AG09309 (cell line): ENCODE data around the gene RBMXL3.

Source experiments
- DNase-seq: peaks from one replicate; pipeline ENCODE4 v3.0.0-alpha.2; 2010; ENCODE audit warnings: low read depth
- H3K4me3 ChIP-seq: 2 replicates; pipeline ENCODE4 v1.5.1; 2011; ENCODE audit warnings: mild to moderate bottlenecking, low read depth, low read length, moderate library complexity; ENCODE audit not compliant: control insufficient read depth
- TF ChIP-seq, protein P1 (sequence below): IDR thresholded peaks from 2 replicates; pipeline ENCODE4 v1.5.1; 2011; ENCODE audit warnings: mild to moderate bottlenecking, low read depth, low read length, inconsistent platforms; ENCODE audit not compliant: insufficient read depth, control insufficient read depth; ENCODE audit errors: missing control alignments

The RBMXL3 gene

DNA sequence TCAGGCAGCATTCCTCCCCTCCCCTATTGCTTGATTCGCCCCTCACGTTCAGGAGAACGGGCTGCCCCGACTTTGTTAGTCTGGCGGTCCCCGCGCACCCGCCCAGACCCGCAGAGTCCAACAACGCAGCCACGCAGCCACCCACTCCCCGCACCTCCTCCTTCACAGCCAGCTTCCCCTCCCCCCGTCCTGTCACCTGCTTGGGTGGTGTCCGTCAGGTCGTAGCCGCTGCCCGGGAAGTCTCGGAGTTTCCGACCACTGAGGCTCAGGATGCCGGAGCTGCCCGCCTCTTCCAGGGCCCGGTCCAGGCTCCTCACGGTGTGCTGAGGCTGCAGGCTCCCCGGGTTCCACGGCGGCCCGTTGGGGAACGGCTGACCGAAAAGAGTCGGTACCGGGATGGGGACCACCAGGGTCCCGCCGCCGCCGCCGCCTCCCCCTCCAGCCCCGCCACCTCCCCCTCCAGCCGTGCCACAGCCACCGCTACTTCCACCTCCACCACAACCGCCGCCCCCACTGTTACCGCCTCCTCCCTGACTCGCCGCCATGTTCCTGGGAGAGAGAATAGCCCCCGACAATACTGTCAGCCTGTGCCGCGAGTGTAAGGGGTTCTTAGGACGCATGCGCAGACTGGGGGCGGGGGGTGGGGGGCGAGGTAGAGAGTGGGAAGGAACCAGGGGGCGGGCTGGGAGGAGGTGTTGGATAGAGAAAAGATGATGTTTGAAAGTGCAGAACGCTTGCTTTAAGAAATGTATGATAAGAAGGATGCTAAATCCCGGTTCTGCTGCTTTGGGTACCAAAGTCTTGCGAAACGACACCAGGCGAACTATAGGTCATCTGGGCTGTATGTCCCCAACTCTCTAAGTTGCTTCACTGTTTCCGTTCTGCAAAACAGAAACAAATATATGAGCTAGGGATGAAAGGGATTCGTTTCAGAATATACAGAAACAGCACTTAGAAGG, 44.6 kb downstream of the RBMXL3 start, which contains the start of gene LRCH2:
Gene LRCH2 (minus strand): TSS at position 600 of the 959 bp plus-strand sequence. CDS start 55 bp downstream, at position 545.
- TF ChIP-seq, protein P1, sequence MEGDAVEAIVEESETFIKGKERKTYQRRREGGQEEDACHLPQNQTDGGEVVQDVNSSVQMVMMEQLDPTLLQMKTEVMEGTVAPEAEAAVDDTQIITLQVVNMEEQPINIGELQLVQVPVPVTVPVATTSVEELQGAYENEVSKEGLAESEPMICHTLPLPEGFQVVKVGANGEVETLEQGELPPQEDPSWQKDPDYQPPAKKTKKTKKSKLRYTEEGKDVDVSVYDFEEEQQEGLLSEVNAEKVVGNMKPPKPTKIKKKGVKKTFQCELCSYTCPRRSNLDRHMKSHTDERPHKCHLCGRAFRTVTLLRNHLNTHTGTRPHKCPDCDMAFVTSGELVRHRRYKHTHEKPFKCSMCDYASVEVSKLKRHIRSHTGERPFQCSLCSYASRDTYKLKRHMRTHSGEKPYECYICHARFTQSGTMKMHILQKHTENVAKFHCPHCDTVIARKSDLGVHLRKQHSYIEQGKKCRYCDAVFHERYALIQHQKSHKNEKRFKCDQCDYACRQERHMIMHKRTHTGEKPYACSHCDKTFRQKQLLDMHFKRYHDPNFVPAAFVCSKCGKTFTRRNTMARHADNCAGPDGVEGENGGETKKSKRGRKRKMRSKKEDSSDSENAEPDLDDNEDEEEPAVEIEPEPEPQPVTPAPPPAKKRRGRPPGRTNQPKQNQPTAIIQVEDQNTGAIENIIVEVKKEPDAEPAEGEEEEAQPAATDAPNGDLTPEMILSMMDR: no peak
- peak within 1 kb of the TSS; percentile 75 for H3K4me3 ChIP-seq
- no peak for DNase-seq

DNA sequence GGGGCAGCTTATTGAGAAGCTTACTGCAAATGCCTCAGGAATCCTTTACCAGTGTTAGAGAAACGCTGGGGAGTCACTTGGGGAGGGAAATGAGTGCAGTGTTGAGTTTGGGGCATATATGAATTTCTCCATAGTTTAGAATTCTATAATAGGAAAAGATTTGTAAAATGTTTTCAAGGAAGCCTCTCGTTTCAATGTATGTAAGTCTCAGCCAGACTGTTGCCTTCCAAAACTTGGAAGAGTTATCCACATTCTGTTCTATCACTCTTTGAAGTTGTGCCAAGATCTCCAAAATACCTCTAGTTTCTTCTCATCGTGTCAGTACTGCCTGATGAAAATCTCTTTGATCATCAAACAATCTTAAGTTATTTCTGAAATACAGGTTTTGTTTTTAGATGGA, 45.3 kb downstream of the RBMXL3 start:
- TF ChIP-seq, protein P1: no peak
- DNase-seq: no peak
- H3K4me3 ChIP-seq: peak overlapping the region; percentile 75

DNA sequence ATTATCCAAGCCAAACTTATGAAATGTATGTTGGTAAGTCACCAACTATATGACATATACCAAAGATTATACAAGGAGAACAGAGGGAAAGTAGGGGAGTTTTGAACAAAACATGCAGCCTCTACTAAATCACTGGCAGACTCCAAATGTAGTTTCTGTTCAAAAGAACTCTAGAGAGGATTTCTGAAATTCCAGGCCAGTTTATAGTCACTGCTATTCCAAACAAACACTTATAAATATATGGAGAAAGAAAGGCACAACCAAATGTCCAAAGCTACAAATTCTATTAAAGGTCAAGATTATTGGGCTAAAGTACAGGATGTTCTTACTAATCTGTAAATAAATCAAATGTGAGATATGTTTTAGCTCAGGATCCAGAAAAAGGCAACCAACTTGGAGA, 47.4 kb downstream of the RBMXL3 start:
- TF ChIP-seq, protein P1: no peak
- no peak for DNase-seq

DNA sequence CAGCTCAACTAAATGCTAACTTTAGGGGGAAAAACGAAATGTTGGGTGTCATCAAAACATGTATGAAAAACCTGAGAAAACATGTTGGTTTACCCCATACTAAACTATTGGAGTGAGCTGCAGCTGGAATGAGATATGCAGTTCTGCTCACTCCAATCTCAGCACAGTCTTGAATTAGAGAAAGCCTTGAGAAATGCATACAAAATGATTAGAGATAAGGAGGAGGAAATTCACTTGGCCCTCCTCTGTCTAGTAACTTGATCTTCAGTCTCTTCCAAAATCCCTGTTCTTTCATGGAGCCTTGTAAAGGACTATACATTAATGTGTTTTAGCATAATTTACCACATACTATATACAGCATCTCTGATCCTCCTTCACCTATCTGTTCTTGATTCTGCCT, 47.8 kb downstream of the RBMXL3 start:
- TF ChIP-seq, protein P1: no peak
- no peak for DNase-seq
- H3K4me3 ChIP-seq: no peak overlapping the region

More for the DNA sequence above, 47.4 kb downstream of the RBMXL3 start:
- H3K4me3 ChIP-seq: no peak overlapping the region
